GM19455 (cell line): Measurements from ENCODE around the gene ANKMY1.

Experiments used
- ATAC-seq: cut with Tn5 transposase; IDR thresholded peaks from one replicate; pipeline ENCODE4 v1.9.1; 2021; ENCODE audit not compliant: unreplicated experiment

The ANKMY1 gene

GRCh38 chr2:240462707-240463273, 95.0 kb downstream of the ANKMY1 start:
- no peak for ATAC-seq

GRCh38 chr2:240462073-240462706, 95.6 kb downstream of the ANKMY1 start:
- no peak for ATAC-seq

- no peak for ATAC-seq
Measured at GRCh38 chr2:240461471-240462072, 96.2 kb downstream of the ANKMY1 start.

GRCh38 chr2:240460781-240461431, 96.9 kb downstream of the ANKMY1 start:
- no peak for ATAC-seq

- no peak for ATAC-seq
Measured at GRCh38 chr2:240460253-240460711, 97.5 kb downstream of the ANKMY1 start.

- no peak for ATAC-seq
Measured at GRCh38 chr2:240459401-240460252, 98.2 kb downstream of the ANKMY1 start.

- ATAC-seq, result no peak
Measured at GRCh38 chr2:240458900-240459391, 98.8 kb downstream of the ANKMY1 start.

GRCh38 chr2:240458044-240458899, 99.5 kb downstream of the ANKMY1 start:
- ATAC-seq, result no peak

- no peak for ATAC-seq
Measured at GRCh38 chr2:240457223-240458043, 100.4 kb downstream of the ANKMY1 start.

GRCh38 chr2:240456447-240457222, 101.2 kb downstream of the ANKMY1 start:
- no peak for ATAC-seq

- no peak for ATAC-seq
Measured at GRCh38 chr2:240455647-240456446, 101.9 kb downstream of the ANKMY1 start.

GRCh38 chr2:240455272-240455646, 102.5 kb downstream of the ANKMY1 start:
- no peak for ATAC-seq

GRCh38 chr2:240454106-240454901, 103.5 kb downstream of the ANKMY1 start:
- ATAC-seq, result no peak

GRCh38 chr2:240453461-240454105, 104.2 kb downstream of the ANKMY1 start:
- no peak for ATAC-seq

GRCh38 chr2:240452462-240453256, 105.1 kb downstream of the ANKMY1 start:
- no peak for ATAC-seq
